Ovary (tissue), 9 donors: ENCODE data around the gene SSTR5. TPM values are rescaled to one million over a fixed set of nuclear protein-coding genes. Genes with fewer than 3 reads are reported as not detected.

Source experiments
- DNase-seq, 5 donors: peaks; one replicate each; pipeline ENCODE4 v3.0.0-alpha.2; 2019 to 2020
- H3K27ac ChIP-seq, 2 donors: fragments of 200-600 bp; one replicate each; pipeline versions ENCODE4 v1.5.1 to v1.8.0; 2019 to 2022
- H3K27me3 ChIP-seq: fragments of 200-600 bp; one replicate; pipeline ENCODE4 v1.8.0; 2022
- H3K36me3 ChIP-seq: fragments of 200-600 bp; sonication (generic); one replicate; pipeline ENCODE4 v1.5.1; 2019
- H3K4me1 ChIP-seq: one replicate; pipeline ENCODE4 v1.8.1; 2013; ENCODE audit warnings: mild to moderate bottlenecking, moderate library complexity; ENCODE audit not compliant: insufficient read depth
- H3K4me3 ChIP-seq: fragments of 200-600 bp; sonication (generic); one replicate; pipeline ENCODE4 v1.5.1; 2017
- H3K9me3 ChIP-seq, 2 donors: fragments of 200-600 bp in 1 of 2; sonication (generic) in 1 of 2; one replicate each; pipeline versions ENCODE4 v1.5.1 to v1.8.1; 2013 to 2019; ENCODE audit warnings: mild to moderate bottlenecking in 1 of 2, moderate library complexity in 1 of 2
- CTCF ChIP-seq, 3 donors: fragments of 450-650 bp in 2 of 3; fragments of 200-600 bp in 1 of 3; IDR thresholded peaks; one replicate each; pipeline versions ENCODE4 v1.5.1 to v1.8.0; 2016 to 2022; ENCODE audit warnings: antibody characterized with exemption in 3 of 3, mild to moderate bottlenecking in 1 of 3
- EP300 ChIP-seq: sonication (generic); formaldehyde crosslinking; IDR thresholded peaks from one replicate; pipeline ENCODE4 v1.6.1; 2017; ENCODE audit warnings: antibody characterized with exemption
- POLR2A ChIP-seq: fragments of 450-650 bp; IDR thresholded peaks from one replicate; pipeline ENCODE4 v1.6.1; 2017; ENCODE audit warnings: antibody characterized with exemption, mild to moderate bottlenecking, moderate library complexity
- WGBS, 3 donors: extraction: QIAGEN DNeasy Blood & Tissue Kit in 1 of 3; methylation state at CpG; one replicate each; pipeline versions ENCODE4 v1.1.5 to v1.1.7; 2013 to 2017; 5-methylcytosine and 5-hydroxymethylcytosine counted together
- intact Hi-C, 4 donors: fragments of 100-400 bp; cut with DNase I; formaldehyde crosslinking; loops; one replicate each; pipeline versions ENCODE4 v1.11.0 to v1.15.1; 2022 to 2023
- polyA plus RNA-seq, 2 donors: library from polyadenylated mRNA; stranded (reverse); fragments of 200-250 nt in 1 of 2; fragments of 350-450 nt in 1 of 2; fragmentation: Illumina TruSeq in 1 of 2; extraction: RNeasy Lipid Tissue Mini Kit (QIAGEN cat#74804) in 1 of 2; gene quantifications; one replicate each; pipeline ENCODE4 v1.2.3, GENCODE V29; 2013 to 2014
- total RNA-seq, 7 donors: library from RNA; depleted of rRNA in 2 of 7; stranded (reverse); fragments of >200 nt in 2 of 7; fragmentation: NEBNext Ultra II Directional in 3 of 7; extraction: Animal tissue kit (Norgen Biotek cat#: 25700) in 3 of 7; gene quantifications; one replicate each; pipeline versions ENCODE4 v1.1.0 to v1.2.4, GENCODE V29; 2016 to 2023
- donor health status: DM: no; HTN: no; CAD: no; lungs with moderate emphysema.
- donor health status: DM: no; HTN: no; CAD: no.
- donor health status: Bipolar disorder and iron deficiency.
- donor health status: DM: yes; HTN: yes; CAD: no.
- donor health status: DM: no; HTN: no; CAD: no.
- donor health status: DM: yes; HTN: yes; CAD: no.

Gene SSTR5
- total and polyA plus RNA-seq, 9 donors = not detected

GRCh38 chr16:1096169-1097082 lies 23.9 kb downstream of the SSTR5 start, which contains the start of gene C1QTNF8:
TSS of gene C1QTNF8 (minus strand) at chr16:1096244. CDS start at chr16:1094922, 1,322 bp downstream.
- no peak for TF ChIP-seq CTCF (IDR thresholded peaks at IDR 0.05)
- no peak for TF ChIP-seq POLR2A
- TF ChIP-seq EP300 = no peak
- H3K4me3 ChIP-seq = no peak within 1 kb of the TSS
- H3K27me3 ChIP-seq = no peaks in the 10 kb centered on the region
- no peaks in the 10 kb centered on the region for H3K4me1 ChIP-seq
- no peaks in the 10 kb centered on the region for H3K36me3 ChIP-seq
- WGBS, 3 donors = 34 to 47% (median 40%) methylated on average over 35 to 55 of the region's 55 CpGs
- intact Hi-C loops = loop anchor here in 2 of 4 donors (5.0 to 10.0 kb wide), 2 partner anchors 282 to 384 kb away; no protein-coding TSS in a partner anchor
- H3K27ac ChIP-seq = no peak within 1 kb of the TSS
- no peaks in the 10 kb centered on the region for H3K9me3 ChIP-seq
- no peak for DNase-seq

GRCh38 chr16:1097156-1097555 lies 24.6 kb downstream of the SSTR5 start:
- Histone ChIP-seq H3K36me3 (no peaks in the 10 kb centered on the region), H3K27ac (no peak overlapping the region), H3K4me3 (no peak overlapping the region), H3K4me1 (no peaks in the 10 kb centered on the region), H3K9me3 (no peaks in the 10 kb centered on the region), H3K27me3 (no peaks in the 10 kb centered on the region)
- intact Hi-C loops = loop anchor here in 2 of 4 donors (5.0 to 10.0 kb wide), 2 partner anchors 282 to 385 kb away; no protein-coding TSS in a partner anchor
- 73 to 84% (median 75%) methylated on average over 8 to 18 of the region's 18 CpGs for WGBS, 3 donors
- TF ChIP-seq EP300 = no peak
- TF ChIP-seq CTCF (IDR thresholded peaks at IDR 0.05) = no peak
- no peak for TF ChIP-seq POLR2A
- DNase-seq = no peak

GRCh38 chr16:1097800-1098199 lies 25.3 kb downstream of the SSTR5 start:
- DNase-seq = no peak
- Histone ChIP-seq H3K4me3 (no peak overlapping the region), H3K4me1 (peaks cover under 1% of the 10 kb centered on the region), H3K36me3 (no peaks in the 10 kb centered on the region), H3K27ac (no peak overlapping the region), H3K9me3 (no peaks in the 10 kb centered on the region), H3K27me3 (no peaks in the 10 kb centered on the region)
- 67 to 86% (median 74%) methylated on average over 18 to 23 of the region's 23 CpGs for WGBS, 3 donors
- intact Hi-C loops = loop anchor here in 2 of 4 donors (5.0 to 10.0 kb wide), 2 partner anchors 283 to 385 kb away; no protein-coding TSS in a partner anchor
- no peak for TF ChIP-seq EP300
- no peak for TF ChIP-seq CTCF (IDR thresholded peaks at IDR 0.05)
- no peak for TF ChIP-seq POLR2A

GRCh38 chr16:1098266-1098991 lies 25.9 kb downstream of the SSTR5 start:
- H3K4me3 ChIP-seq = no peak overlapping the region
- no peaks in the 10 kb centered on the region for H3K9me3 ChIP-seq
- H3K4me1 ChIP-seq = peaks cover 3% of the 10 kb centered on the region
- intact Hi-C loops = loop anchor here in 2 of 4 donors (5.0 to 10.0 kb wide), 2 partner anchors 284 to 386 kb away; no protein-coding TSS in a partner anchor
- H3K27me3 ChIP-seq = no peaks in the 10 kb centered on the region
- TF ChIP-seq POLR2A = no peak
- TF ChIP-seq EP300 = no peak
- no peak for TF ChIP-seq CTCF (IDR thresholded peaks at IDR 0.05)
- WGBS, 3 donors = 54 to 67% (median 59%) methylated on average over 27 to 34 of the region's 34 CpGs
- H3K27ac ChIP-seq = no peak overlapping the region
- no peak for DNase-seq
- H3K36me3 ChIP-seq = no peaks in the 10 kb centered on the region
